Measurements from ENCODE around the gene KSR1.

GRCh38 chr17:27535178-27535928, 79.1 kb downstream of the KSR1 start:
- TF ChIP-seq CTCF (conservative IDR thresholded peaks at IDR 0.05) (no peak), EZH2 (IDR thresholded peaks at IDR 0.05; ENCODE audit: low read depth) (no peak)
